Stimulated activated CD4-positive, alpha-beta T cell treated with anti-CD3 and anti-CD28 coated beads, Interleukin-4, amount 100 ng/mL, for 24 hours (primary cell): ENCODE measurements around the gene C8A.

Experiments used
- DNase-seq: peaks from one replicate; pipeline ENCODE4 v3.0.0-alpha.2; 2020

The C8A gene

DNA sequence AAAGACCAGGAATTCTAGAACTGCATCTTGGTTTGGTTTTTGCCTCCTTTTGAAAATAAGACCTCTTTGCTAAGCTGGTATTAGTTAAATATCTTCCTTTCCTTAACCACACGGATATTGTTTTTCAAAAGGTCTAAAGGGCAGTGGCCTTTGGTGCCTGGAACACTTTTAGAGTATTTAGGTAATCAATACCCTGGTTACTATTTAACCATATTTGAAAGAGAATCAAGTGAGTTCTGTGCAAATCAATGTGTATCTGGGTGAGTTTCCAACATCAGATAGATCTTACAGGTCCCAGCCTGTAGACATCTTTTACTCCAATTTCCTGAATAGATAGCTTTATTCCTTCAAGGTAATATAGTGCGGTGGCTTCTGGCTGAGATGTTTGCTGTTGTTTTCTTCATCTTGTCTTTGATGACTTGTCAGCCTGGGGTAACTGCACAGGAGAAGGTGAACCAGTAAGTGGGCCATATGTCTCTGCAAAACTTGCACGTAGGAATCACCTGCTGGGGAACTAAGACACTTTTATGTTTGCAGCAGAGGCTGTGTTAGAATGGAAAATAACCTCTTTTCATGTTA, at the start of gene C8A:
Gene C8A (plus strand): TSS at position 277 of the 579 bp plus-strand sequence. CDS start 105 bp downstream, at position 382.
- DNase-seq = no peak

DNA sequence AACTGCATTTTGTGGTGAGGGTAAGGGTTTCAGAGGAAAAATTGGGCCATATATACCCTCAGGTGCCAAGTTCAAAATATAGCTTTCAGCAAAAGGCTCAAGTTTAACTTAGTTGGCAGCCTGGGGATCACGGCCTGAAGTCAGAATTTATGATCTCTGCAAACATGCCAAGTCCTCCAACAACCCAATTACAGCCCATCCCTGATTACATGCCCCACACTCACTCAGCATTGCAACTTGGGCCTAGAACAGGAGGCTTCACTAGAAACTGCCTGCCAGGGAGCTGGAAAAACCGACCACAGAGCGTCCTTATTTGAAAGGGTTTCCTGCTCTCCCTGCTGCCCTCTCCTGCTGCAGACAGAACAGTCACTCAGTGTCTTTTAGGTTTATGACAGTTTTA, 47.8 kb upstream of the C8A start:
- no peak for DNase-seq

DNA sequence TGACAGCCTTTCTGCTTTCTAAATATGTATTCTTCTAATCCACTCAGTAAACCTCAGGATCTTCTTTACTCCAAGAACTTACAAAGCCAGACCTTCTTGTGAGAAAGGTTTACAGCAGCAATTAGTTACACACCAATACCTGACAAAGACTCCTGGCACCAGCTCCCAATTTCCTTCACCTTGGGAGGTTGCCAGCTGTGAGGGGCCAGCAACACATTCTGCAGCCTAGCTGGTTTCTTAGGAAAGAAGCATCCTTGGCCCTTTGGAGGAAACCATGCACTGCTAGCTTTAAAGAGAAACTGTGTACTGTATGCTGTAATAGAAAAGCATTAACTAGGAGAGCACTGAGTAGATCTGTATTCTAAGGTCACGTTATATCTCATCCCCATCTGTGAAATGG, 46.2 kb upstream of the C8A start:
- no peak for DNase-seq

- DNase-seq = no peak
Observed at GRCh38 chr1:56811331-56811730, 43.3 kb upstream of the C8A start.

DNA sequence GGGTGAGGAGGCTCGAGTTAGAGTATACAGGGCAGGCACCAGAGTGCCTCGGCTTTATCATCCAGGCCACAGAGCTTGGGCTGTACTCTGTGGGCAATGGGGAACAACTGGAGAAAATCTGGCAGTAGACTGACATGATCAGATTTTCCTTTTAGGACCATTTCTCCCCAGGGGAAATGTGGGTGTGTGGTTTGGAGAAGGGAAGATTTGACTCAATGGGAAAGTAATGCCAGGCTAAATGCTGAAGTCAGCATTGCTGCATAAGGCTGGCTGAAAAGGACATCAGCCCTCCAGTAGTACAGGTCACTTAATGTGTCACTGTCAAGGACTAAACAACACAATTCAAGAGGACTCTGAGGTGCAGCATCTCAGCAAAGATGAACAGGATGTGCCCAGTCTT, 40.4 kb upstream of the C8A start:
- no peak for DNase-seq

DNA sequence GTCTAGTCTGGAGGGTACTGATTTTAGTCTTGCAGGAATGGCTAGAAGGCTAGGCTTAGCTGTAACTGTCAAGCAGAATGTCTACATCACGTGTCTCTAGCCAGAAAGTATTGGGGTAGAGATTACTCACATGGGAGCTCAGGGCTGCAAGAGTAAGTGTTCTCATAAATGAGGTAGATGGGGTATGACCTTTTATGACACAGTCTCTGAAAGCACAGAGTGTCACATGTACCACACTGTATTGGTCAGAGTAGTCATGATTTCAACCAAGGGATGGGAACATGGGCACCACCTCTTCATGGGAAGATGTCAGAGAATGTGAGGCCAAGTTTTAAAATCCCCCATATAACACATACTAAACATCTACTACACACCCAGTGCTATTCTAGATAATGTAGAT, 38.3 kb upstream of the C8A start:
- no peak for DNase-seq

- DNase-seq = no peak
Observed at GRCh38 chr1:56816909-56817308, 37.7 kb upstream of the C8A start.

DNA sequence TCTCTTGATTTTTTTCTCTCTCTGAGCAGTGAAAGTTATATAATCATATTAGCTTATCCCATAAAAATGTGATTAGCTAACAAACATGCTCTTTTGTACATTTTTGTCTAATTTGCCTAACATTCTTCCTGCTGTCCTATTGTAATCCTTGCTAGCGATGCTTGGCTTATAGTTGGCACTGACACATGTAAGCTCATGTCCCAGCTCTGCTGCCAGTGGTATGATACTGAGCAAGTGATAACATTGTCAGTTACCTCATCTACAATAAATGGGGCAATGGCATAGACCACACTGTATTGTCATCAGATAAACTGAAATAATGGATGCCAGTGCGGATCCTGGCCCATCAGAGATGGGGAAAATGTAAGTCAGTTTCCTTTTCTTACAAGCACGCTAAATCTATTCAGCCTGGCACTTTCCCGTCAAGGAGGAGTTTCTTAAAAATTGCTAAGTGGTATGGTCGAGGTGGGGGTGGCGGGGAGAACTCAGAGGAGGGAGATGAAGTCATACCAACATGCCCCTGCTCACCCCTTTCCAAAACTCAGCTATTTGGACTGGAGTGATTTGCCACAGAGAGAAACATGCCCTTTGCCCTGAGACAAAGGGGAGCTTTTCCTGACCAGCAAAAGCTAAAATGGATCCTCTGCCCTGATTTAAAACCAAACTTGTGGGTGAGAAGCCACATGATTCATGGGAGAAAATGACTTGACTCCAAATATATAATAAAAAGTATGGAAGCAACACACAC, 36.7 kb upstream of the C8A start:
- DNase-seq = no peak

DNA sequence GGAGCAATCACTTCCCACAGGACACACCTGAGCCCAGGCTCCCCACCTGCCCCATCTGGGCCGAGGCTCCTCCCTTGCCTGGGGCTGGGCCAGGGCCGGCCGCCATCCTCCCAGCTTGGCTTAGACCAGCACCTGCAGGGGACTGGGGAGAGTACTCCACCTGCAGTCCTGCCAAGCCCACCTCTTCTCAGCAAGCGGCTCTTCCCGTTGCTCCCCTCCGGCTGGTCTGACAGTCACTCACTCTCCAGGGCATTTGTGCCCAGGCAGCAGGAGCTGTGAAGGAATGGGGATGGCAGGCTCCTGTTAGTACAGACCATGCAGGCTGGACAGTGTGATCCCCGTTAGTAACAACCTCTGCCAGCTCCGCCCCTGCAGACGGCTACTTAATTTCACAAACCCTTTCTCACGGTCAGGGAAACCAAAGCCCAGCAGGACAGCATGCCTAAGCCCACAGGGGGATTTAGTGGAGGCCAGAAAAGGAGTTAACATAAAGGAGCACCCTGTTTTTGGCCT, 35.2 kb upstream of the C8A start, which contains the start of gene FYB2:
Gene FYB2 (minus strand): TSS at position 18 of the 513 bp plus-strand sequence. CDS start 114 bp downstream, outside the sequence.
- no peak for DNase-seq

- DNase-seq = peak; percentile 66
Observed at GRCh38 chr1:56820755-56821461, 33.7 kb upstream of the C8A start.

DNA sequence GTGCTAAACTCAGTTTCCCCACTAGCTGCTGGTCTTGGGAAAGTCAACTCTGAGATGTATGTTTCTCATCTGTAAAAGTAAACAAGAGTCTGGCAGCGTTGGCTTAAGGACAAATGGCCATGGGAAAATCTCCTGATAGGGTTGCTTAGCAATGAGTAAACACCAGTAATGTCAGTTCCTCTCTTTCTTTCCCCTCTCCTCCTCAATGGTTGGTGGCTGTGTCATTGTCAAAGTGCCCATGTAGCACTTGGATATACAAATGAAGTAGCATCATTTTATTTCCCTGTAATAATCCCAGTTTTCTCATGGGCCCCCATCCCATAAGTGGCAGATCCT, 33.2 kb upstream of the C8A start:
- no peak for DNase-seq

DNA sequence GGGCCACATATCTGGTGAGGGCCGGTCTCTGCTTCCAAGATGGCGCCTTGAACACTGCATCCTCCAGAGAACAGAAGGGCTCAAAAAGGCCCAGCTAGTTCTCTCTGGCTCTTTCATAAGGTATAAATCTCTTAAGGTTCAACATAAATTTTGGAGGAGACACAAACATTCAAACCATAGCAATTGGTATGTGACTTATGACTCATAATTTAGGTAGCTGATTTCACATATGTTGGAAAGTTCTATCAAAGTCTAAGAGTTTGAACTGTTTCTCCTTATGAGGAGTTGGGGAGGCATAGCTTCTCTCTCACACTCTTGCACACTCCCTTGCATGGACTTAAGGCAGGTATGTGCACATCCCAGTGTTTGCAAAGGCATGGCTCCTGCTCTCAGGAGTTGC, 30.3 kb upstream of the C8A start:
- no peak for DNase-seq

- DNase-seq = no peak
Observed at GRCh38 chr1:56824938-56825337, 29.7 kb upstream of the C8A start.

GRCh38 chr1:56825436-56825835, 29.2 kb upstream of the C8A start:
- DNase-seq = no peak

GRCh38 chr1:56827711-56828110, 26.9 kb upstream of the C8A start:
- no peak for DNase-seq

- DNase-seq = no peak
Observed at GRCh38 chr1:56830052-56830451, 24.5 kb upstream of the C8A start.

DNA sequence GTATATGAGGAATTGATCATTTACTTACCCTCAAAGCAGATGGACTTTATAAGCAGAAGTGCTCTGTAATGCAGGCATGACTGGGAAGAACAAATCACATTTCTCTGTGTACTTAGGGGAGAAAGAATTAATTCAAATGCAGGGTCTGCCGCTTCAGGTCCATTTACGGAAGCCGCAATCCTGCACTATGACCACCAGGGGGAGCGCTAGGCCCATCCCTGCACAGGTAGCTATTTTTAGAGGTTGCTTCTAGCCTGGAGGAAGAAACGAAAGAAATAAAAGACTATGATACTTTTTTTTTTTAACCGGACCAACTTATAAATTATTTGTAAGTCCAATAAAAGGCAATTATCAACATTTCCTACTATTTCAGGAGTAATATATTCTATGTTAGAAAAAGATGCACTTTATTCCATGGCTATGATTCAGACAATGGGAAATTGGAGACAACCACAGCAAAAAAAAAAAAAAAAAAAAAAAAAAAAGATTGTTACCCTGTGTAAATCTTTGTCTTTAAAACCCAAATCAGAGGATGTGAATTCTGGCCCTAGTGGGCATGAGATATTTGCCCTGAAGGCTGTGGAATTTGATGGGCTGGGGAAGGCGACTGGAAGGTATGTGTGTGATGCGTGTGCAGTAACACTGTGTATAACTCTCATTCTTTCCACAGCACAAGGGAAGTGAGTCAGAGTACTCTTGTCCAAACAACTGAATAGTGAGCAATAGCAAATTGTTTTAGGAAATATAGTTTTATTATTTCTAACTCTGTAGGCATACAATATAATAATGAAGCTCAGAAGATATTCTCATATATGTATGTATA, 22.5 kb upstream of the C8A start:
- peak; percentile 71 for DNase-seq

GRCh38 chr1:56833088-56833487, 21.5 kb upstream of the C8A start:
- DNase-seq = no peak

DNA sequence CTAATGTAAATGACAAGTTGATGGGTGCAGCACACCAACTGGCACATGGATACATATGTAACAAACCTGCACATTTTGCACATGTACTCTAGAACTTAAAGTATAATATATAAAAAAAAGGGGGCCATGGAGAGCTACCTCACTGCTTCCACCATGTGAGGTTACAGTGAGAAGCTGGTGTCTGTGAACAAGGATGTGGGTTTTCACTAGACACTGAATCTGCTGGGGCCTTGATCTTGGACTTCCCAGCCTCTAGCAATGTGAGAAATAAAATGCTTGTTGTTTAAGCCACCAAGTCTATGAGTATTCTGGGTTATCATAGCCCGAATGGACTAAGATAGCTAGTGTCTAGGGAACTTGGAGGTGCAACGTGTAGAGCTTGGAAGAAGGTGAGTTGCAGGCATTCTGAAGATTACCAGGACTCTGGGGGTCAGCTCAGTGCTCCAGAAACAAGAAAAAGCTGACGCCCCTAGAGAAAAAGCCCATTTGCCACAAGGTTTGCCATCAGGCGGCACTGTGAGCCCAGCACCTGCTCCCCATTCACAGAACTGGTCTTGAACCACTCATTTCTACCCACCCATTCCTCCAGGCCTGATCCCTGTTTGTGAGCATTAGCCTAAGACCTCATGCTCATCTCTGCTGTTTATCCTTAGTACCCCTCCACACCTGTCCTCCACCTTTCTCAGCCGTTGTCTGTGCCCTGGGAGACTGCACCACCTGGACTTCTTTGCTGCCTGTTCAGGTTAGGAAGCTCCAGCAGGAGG, 20.3 kb upstream of the C8A start:
- DNase-seq = no peak

DNA sequence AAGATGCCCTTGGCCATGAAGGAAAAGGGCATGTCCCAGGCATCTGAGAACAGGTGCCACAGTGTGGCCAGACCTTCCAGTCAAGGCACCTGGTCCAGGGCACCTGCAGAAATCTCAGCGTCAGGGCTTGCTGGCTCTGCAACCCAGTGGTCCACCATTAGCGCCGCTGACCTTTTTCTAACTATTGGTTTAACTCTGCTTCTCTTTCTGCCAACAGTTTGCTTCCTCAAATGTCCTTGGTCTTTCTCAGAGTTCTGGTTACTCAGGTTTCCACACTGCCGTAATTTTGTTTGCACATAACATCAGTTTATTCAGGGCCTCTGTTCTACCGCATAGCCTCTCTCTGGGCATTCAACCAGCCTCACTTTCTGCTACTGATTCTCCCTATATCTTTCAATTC, 18.9 kb upstream of the C8A start:
- no peak for DNase-seq

GRCh38 chr1:56836359-56836758, 18.2 kb upstream of the C8A start:
- no peak for DNase-seq

DNA sequence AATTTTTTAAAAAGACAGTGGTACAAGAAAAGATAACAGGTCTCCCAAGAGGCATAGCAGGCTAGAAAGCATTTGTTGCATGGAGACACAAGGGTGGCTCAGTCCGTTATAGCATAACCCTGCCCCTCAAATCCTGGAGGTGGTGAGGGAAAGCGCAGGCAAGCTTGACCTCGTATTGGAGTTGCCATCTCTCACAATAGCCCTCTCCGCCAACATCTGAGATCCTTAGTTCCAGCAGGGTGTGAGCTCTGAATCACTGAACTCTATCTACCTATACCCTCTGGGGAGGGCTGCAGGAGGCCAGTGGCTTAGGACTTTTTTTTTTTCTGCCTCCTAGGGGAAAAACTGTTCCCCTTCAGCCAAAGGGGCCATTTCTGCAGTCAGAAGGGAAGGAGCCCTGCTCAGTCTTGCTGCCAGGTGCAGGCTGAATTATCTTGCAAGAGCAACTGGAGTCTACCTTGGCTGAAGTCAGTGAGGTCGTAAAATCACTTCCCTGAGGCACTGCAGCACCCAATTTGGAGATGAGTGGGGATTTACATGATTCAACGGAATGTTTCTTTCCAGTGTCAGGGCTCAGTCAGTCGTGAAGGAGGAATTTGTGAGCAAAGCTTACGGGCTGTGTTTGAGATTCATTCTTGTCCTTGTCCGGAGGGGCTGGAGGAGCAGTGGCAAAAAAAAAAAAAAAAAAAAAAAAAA, 17.2 kb upstream of the C8A start:
- no peak for DNase-seq
